ENCODE data around the gene TMEM144.

DNA sequence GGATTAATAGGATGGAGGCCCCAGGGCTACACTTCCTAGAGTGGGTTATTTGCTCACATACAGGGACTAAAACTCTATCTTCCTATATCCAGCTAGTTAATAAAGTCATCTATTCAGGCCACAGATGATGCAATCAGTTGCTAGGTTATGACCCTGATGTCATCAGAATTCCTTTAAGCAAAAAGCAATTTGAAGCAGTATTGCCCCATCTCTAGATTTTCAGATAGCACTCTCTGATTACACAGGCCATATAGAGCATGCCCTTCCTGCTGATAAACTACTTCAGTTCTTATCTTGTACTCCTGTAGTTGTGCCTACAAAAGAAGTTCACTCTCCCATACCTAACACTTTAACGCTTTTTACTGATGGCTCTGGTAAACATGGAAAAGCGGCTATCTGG is 84.8 kb downstream of the TMEM144 start:
- TF ChIP-seq CTCF (IDR thresholded peaks at IDR 0.05) (no peak), POLR2A (IDR thresholded peaks at IDR 0.05) (no peak)

Measured in ovary (tissue), 3 donors.